Activated CD8-positive, alpha-beta memory T cell treated with anti-CD3 and anti-CD28 coated beads for 48 hours (primary cell): ENCODE measurements around the gene TBCD.

Experiments
- DNase-seq, 3 experiments: peaks; one replicate each; pipeline ENCODE4 v3.0.0-alpha.2; 2020; ENCODE audit warnings: low read depth in 2 of 3, low spot score in 2 of 3

Gene TBCD

GRCh38 chr17:82898976-82899514 lies 147.2 kb downstream of the TBCD start:
- no peak for DNase-seq

GRCh38 chr17:82899941-82900340 lies 148.1 kb downstream of the TBCD start:
- no peak for DNase-seq

DNA sequence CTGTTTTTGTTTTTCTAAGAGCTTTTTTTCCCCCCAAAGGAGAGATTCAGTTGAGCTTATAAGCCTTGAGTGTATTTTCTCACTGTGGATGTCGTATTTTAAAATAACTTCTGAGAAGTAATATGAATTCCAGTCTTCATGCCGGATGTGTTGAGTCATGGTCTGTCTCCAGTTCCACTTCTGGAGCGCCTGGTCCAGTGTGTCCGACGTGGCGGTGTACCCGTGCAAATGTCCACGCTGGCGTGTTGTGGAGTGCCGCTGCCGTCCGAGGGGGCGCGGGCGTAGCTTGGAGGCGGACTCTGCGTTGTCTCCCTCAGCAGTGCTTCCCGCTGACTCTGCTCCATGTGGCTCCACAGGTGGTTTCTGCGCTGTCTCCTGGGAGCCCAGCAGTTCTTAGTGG lies 148.9 kb downstream of the TBCD start:
- DNase-seq = no peak

- DNase-seq = no peak
Observed at GRCh38 chr17:82901356-82901755, 149.5 kb downstream of the TBCD start.

DNA sequence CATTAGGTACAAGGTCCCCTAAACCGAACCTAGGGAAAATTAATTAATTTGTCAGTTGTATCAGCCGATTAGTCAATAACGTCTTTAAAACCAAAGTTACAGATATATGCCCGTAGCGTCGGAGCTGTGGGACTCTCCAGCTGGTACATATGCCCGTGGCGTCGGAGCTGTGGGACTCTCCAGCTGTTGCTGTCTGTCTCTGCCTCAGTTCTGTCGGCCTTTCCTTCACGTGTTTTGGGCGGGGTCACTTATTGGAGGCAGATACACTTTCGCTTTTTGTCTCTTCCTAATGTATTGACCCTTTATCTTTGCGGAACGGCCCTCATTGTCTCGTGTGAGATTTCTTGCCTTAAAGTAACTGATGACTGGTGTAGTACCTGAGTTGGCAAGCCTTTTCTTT lies 150.0 kb downstream of the TBCD start:
- DNase-seq = no peak

- DNase-seq = no peak
Observed at GRCh38 chr17:82902972-82903874, 151.4 kb downstream of the TBCD start.

- no peak for DNase-seq
Observed at GRCh38 chr17:82905130-82905529, 153.3 kb downstream of the TBCD start.

DNA sequence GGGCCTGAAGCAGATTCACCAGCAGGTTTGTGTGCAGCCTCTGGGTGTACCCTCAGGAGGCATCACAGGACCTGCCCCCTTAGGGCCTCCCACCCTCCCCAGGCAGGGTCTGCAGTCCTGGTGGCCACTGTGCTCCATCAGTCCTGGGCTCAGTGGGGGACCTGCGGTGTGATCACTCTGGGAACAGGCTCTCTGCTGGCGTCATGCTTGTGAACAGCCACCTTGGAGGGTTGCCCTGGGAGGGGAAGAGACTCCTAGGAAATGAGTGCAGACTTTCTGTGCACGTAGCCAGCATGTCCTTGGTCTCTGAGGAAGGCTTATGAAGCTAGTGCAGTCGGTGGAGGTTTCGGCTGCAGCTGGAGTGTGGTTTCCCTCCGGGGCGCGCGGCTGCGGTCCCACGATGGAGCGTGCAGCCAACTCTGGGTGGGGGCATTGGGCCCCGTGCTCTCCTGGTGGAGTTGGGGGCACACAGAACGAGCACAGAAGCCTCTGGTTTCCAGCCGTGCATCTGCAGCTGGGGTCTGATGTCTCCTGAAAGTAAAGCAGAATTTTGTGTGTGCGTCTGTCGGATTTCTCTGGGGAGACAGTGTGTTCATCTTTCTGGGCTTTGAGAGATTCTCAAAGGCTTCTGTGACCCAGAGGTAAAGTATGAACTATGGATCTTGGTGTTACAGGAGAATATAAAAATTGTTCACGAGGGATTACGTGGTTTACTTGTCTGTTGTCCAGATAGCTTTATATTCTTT lies 156.1 kb downstream of the TBCD start:
- DNase-seq = no peak

- DNase-seq = no peak
Observed at GRCh38 chr17:82908543-82909160, 156.8 kb downstream of the TBCD start.

DNA sequence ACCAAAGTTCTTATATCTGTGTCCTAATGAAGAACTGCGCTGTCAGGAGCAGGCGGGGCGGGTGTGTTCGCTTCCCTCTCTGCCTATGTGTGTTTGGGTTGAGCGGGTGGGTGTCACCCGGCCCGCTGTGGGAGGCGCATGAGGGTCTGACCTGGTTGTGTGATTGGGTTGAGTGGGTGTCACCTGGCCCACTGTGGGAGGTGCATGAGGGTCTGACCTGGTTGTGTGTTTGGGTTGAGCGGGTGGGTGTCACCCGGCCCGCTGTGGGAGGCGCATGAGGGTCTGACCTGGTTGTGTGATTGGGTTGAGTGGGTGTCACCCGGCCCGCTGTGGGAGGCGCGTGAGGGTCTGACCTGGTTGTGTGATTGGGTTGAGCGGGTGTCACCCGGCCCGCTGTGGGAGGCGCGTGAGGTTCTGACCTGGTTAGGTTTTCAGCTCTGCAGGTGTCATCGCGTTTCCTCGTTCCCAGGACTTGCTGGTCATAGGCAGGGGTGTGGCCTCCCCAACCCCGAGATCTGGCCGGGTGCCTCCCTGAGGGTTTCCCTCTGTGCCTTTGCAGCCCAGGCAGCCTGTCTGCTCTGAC lies 157.5 kb downstream of the TBCD start:
- DNase-seq = no peak

DNA sequence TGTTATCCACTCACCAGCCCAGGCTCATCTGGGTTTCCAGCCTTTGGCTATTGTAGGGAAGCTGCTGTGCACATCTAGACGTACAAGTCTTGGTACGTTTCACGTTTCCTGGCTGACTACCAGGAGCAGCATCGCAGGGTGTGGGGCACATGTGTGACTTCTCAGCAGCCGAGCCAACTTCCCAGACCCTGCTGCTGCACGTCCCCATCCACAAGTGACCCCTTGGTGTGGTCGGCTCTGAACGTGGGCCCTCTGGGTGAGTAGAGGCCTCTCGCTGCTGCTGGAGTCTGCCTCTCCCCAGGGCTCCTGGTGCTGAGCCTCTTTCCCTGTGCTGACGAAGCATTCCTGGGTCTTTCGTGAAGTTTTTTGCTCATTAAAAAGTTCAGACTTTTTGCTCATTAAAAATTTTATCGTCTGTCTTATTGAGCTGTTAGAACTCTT lies 158.2 kb downstream of the TBCD start:
- DNase-seq = no peak

DNA sequence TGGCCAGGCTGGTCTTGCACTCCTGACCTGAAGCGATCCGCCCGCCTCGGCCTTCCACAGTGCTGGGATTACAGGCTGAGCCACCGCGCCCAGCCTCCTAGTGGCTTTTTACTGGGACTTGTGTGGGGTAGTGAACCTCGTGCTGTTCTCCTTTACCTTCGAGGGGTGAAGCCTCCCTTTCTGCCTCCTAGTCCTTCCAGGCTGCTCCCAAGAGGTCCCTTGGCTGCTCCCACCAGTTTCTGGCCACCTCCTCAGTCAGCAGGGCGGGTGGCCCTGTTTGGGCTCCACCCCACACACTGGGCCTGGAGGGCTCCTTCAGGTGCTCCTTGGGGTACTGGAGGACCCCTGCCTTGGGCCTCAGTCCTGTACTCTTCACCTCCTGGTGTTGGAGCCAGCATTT lies 158.9 kb downstream of the TBCD start:
- no peak for DNase-seq

DNA sequence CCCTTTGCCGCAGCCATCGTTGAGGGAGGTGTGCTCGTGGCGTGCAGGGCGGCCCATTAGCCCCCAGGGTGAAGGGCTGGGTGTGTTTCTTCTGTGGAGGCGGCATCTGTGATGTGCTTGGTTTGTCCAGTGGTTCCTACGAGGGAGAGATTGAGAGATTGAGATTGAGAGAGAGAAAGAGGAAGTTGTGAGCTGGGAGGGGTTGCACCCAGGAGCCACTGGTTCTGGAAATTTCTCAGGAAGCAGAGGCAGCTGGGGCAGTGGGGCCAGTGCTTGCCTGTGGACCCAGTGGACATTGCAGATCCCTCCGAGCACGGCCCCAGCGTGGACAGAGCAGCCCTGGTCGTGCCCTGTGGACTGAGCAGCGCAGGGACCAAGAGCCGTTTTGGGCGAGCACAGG lies 160.0 kb downstream of the TBCD start:
- no peak for DNase-seq

GRCh38 chr17:82912484-82913089 lies 160.7 kb downstream of the TBCD start:
- DNase-seq = no peak

DNA sequence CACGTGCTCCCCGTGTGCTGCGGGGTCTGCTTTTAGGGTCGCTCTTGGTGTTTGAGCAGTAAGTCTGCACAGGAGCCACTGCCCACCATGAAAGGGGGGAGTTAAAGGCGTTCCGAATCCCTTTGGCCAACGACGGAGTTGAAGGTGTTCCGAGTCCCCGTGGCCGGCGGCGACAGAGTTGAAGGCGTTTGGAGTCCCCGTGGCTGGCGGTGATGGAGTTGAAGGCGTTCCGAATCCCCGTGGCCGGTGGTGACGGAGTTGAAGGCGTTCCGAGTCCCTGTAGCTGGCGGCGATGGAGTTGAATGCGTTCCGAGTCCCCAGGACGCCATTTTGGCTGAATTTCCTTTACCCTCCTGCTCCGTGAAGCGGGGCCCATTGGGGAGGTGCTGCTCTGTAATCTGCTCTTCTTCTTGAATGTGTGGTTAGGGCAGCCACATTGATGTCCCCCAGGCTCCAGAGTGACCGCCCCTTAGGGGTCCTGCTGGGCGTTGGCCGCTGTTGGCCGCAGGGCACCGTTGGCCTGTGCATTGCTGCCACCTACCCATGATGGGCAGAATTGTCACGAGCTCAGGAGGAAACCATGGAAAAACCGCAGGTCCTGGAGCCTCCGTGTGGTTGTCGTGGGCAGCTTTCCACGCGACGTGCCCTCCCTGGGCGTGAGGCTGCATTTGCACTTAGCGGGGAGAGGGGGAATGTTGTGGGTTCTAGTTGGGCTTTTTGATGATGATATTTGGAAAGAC lies 161.6 kb downstream of the TBCD start:
- no peak for DNase-seq

DNA sequence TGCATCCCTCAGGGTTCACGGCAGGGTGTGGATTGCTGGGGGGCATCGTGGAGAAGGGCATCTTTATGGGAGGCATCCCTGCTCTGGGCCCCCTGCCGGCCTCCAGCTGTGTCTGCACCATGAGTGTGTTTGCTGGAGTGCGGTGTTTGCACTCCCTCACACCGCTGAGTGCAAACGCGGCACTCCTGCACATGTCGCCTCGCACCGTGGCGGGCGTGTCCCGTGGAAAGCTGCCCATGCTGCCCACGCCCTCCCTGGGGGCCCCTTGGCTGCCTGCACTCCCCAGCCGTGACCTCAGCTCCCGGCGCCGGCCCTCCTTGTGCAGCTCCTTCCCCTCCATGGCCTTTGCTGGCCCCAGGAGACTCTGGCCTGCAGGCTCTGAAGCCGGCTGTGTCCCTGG lies 162.5 kb downstream of the TBCD start:
- no peak for DNase-seq

DNA sequence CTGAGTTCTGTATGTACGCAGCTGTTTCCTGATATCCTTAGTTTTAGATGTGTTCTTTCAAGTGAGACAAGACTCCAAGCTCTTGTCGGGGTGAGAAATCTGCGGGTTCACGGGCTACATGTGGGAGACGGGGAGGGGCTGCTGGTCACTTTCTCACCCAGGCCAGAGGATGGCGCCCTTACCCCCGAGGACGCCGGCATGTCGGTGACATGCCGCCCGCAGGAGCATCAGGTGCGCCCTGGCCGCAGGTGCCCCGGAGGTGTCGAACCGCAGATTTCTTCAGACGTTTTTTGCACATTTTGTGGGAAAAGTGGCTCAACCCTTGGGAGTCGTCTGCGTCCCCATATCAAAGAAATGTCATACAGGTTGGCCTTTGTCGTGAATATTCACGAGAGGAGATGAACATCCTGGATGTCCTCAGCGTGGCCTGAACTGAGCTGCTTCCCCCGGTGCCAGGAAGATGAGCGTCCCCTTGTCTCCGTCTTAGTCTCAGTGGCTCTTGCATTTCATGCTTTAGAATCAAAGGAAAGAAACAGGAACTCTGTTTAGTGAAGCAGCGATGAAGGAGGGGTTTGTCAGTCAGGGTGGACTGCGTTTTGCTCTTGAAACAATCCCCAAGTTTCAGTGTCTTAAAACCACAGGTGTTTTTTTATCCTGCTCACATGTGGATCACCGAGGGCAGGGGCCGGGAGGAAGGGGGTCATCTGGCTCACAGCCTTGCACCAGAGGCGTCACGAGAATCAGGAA lies 163.3 kb downstream of the TBCD start:
- DNase-seq = no peak

DNA sequence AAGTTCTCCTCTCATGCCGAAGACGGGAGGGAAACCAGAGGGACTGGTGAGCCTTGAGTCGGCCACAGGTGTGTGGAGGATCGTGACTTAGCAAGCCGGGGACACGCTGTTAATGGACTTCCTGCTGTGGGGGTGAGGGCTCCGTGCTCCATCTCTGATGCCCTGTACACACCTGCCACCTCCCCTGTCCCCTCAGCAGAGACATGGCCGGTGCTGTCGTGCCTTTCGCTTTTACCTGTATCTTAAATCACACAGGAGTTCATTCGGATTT lies 163.8 kb downstream of the TBCD start:
- DNase-seq = no peak

GRCh38 chr17:82917699-82918345 lies 166.0 kb downstream of the TBCD start:
- DNase-seq = peak in 1 of 3 experiments; percentile 22
